ENCODE data around the gene ADARB2. TPM values are rescaled to one million over a fixed set of nuclear protein-coding genes. Genes with fewer than 3 reads are reported as not detected.

The ADARB2 gene
- total and polyA plus RNA-seq, 2 donors = 0.66 to 2.5 TPM

GRCh38 chr10:1646332-1646731, 91.0 kb downstream of the ADARB2 start:
- Histone ChIP-seq H3K27me3 (ENCODE audit: control insufficient read depth in 2 of 2, insufficient read depth in 1 of 2, low read length in 1 of 2) (no peaks in the 10 kb centered on the region), H3K4me1 (ENCODE audit: control insufficient read depth in 2 of 2, insufficient read depth in 2 of 2, low read length in 2 of 2) (no peaks in the 10 kb centered on the region), H3K27ac (ENCODE audit: low read depth in 1 of 2, low read length in 1 of 2) (no peak overlapping the region), H3K4me3 (ENCODE audit: low read length in 2 of 2) (no peak overlapping the region), H3K36me3 (ENCODE audit: control insufficient read depth in 2 of 2, insufficient read depth in 2 of 2, low read length in 1 of 2) (no peaks in the 10 kb centered on the region), H3K9me3 (ENCODE audit: control insufficient read depth in 2 of 2, insufficient read depth in 1 of 2, low read length in 1 of 2) (peaks cover 0 to 2% of the 10 kb centered on the region in 2 donors)
- no peak for DNase-seq (ENCODE audit: low read depth in 6 of 9, low spot score in 9 of 9)
- 84% methylated on average over 5 of the region's 5 CpGs for WGBS

DNA sequence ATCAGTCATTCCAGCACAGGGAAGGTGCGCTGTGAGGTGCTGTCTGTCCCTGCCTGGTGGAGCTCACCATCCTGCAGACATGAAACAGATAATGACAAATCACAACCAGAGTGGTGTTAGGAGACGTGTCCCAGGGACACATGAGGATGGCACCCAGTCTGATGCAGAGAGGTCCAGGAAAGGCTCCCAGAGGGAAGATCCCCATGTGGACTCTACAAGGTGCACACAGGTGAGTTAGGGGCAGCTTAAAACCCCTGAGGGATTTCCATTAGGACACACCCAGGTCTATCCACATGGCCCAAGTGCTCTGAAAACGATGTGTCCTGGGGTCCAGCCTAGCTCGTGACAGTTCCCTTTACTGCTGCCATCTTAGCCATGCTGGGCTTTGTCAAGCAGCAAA, 91.4 kb downstream of the ADARB2 start:
- H3K4me1 ChIP-seq (ENCODE audit: control insufficient read depth in 2 of 2, insufficient read depth in 2 of 2, low read length in 2 of 2) = no peaks in the 10 kb centered on the region
- DNase-seq (ENCODE audit: low read depth in 6 of 9, low spot score in 9 of 9) = no peak
- H3K27me3 ChIP-seq (ENCODE audit: control insufficient read depth in 2 of 2, insufficient read depth in 1 of 2, low read length in 1 of 2) = no peaks in the 10 kb centered on the region
- no peaks in the 10 kb centered on the region for H3K36me3 ChIP-seq (ENCODE audit: control insufficient read depth in 2 of 2, insufficient read depth in 2 of 2, low read length in 1 of 2)
- peaks cover 0 to 2% of the 10 kb centered on the region in 2 donors for H3K9me3 ChIP-seq (ENCODE audit: control insufficient read depth in 2 of 2, insufficient read depth in 1 of 2, low read length in 1 of 2)
- no peak overlapping the region for H3K4me3 ChIP-seq (ENCODE audit: low read length in 2 of 2)
- no peak overlapping the region for H3K27ac ChIP-seq (ENCODE audit: low read depth in 1 of 2, low read length in 1 of 2)
- 66% methylated on average over 4 of the region's 4 CpGs for WGBS

- Histone ChIP-seq H3K4me1 (ENCODE audit: control insufficient read depth in 2 of 2, insufficient read depth in 2 of 2, low read length in 2 of 2) (no peaks in the 10 kb centered on the region), H3K27ac (ENCODE audit: low read depth in 1 of 2, low read length in 1 of 2) (no peak overlapping the region), H3K36me3 (ENCODE audit: control insufficient read depth in 2 of 2, insufficient read depth in 2 of 2, low read length in 1 of 2) (no peaks in the 10 kb centered on the region), H3K4me3 (ENCODE audit: low read length in 2 of 2) (no peak overlapping the region), H3K27me3 (ENCODE audit: control insufficient read depth in 2 of 2, insufficient read depth in 1 of 2, low read length in 1 of 2) (no peaks in the 10 kb centered on the region), H3K9me3 (ENCODE audit: control insufficient read depth in 2 of 2, insufficient read depth in 1 of 2, low read length in 1 of 2) (peaks cover 0 to 2% of the 10 kb centered on the region in 2 donors)
- DNase-seq (ENCODE audit: low read depth in 6 of 9, low spot score in 9 of 9) = no peak
- 85% methylated on average over 15 of the region's 15 CpGs for WGBS
Measured at GRCh38 chr10:1644191-1644711, 93.1 kb downstream of the ADARB2 start.

DNA sequence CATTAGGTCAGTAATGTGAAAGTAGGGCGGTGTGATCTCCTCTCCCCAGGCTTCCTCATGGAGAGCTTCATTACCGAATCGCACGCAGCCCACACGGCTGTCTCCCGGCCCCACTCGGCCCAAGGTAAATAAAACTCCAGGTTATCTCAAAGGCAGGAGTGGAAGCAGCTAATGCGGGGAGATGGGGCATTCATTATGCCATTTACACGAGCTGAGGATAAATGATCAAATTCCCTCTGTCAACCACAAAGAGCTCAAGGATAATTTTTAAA, 93.5 kb downstream of the ADARB2 start:
- Histone ChIP-seq H3K36me3 (ENCODE audit: control insufficient read depth in 2 of 2, insufficient read depth in 2 of 2, low read length in 1 of 2) (no peaks in the 10 kb centered on the region), H3K27ac (ENCODE audit: low read depth in 1 of 2, low read length in 1 of 2) (no peak overlapping the region), H3K9me3 (ENCODE audit: control insufficient read depth in 2 of 2, insufficient read depth in 1 of 2, low read length in 1 of 2) (peaks cover 0 to 2% of the 10 kb centered on the region in 2 donors), H3K4me1 (ENCODE audit: control insufficient read depth in 2 of 2, insufficient read depth in 2 of 2, low read length in 2 of 2) (no peaks in the 10 kb centered on the region), H3K27me3 (ENCODE audit: control insufficient read depth in 2 of 2, insufficient read depth in 1 of 2, low read length in 1 of 2) (no peaks in the 10 kb centered on the region), H3K4me3 (ENCODE audit: low read length in 2 of 2) (no peak overlapping the region)
- WGBS = 88% methylated on average over 9 of the region's 9 CpGs
- DNase-seq (ENCODE audit: low read depth in 6 of 9, low spot score in 9 of 9) = no peak

GRCh38 chr10:1643161-1643907, 94.0 kb downstream of the ADARB2 start:
- no peaks in the 10 kb centered on the region for H3K27me3 ChIP-seq (ENCODE audit: control insufficient read depth in 2 of 2, insufficient read depth in 1 of 2, low read length in 1 of 2)

DNA sequence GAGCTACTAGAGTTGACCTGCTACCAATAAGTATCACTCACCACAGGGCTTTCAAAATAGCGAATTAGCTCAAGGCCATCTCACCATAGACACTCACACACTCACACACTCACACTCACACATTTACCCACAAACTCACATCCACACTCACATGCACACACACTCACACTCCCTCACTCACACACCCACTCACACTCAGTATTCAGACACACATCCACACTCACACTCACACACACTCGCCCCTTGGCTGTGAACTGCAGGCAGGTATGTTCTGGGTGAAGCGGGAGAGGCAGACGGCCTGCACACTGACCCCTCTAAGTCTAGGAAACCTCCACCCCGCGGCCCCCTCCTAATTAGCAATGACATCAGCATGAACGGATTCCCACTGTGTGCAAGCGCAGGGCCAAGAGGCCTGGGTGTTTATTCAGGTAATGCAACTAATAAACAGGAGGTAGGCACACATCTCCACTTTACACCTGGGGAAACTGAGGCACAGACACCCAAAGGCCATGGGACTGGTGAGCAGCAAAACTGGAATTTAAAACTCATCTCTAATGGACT, 94.6 kb downstream of the ADARB2 start:
- no peaks in the 10 kb centered on the region for H3K36me3 ChIP-seq (ENCODE audit: control insufficient read depth in 2 of 2, insufficient read depth in 2 of 2, low read length in 1 of 2)
- H3K4me1 ChIP-seq (ENCODE audit: control insufficient read depth in 2 of 2, insufficient read depth in 2 of 2, low read length in 2 of 2) = no peaks in the 10 kb centered on the region
- WGBS = 87% methylated on average over 8 of the region's 8 CpGs
- H3K27me3 ChIP-seq (ENCODE audit: control insufficient read depth in 2 of 2, insufficient read depth in 1 of 2, low read length in 1 of 2) = no peaks in the 10 kb centered on the region
- H3K4me3 ChIP-seq (ENCODE audit: low read length in 2 of 2) = no peak overlapping the region
- no peak for DNase-seq (ENCODE audit: low read depth in 6 of 9, low spot score in 9 of 9)
- no peak overlapping the region for H3K27ac ChIP-seq (ENCODE audit: low read depth in 1 of 2, low read length in 1 of 2)
- H3K9me3 ChIP-seq (ENCODE audit: control insufficient read depth in 2 of 2, insufficient read depth in 1 of 2, low read length in 1 of 2) = peaks cover 0 to 2% of the 10 kb centered on the region in 2 donors

More at GRCh38 chr10:1643161-1643907, 94.0 kb downstream of the ADARB2 start:
- Histone ChIP-seq H3K4me3 (ENCODE audit: low read length in 2 of 2) (no peak overlapping the region), H3K36me3 (ENCODE audit: control insufficient read depth in 2 of 2, insufficient read depth in 2 of 2, low read length in 1 of 2) (no peaks in the 10 kb centered on the region), H3K27ac (ENCODE audit: low read depth in 1 of 2, low read length in 1 of 2) (no peak overlapping the region), H3K9me3 (ENCODE audit: control insufficient read depth in 2 of 2, insufficient read depth in 1 of 2, low read length in 1 of 2) (peaks cover 0 to 2% of the 10 kb centered on the region in 2 donors), H3K4me1 (ENCODE audit: control insufficient read depth in 2 of 2, insufficient read depth in 2 of 2, low read length in 2 of 2) (no peaks in the 10 kb centered on the region)
- WGBS = 52% methylated on average over 11 of the region's 11 CpGs
- peak in 5 of 9 donors; percentile 3 to 35 (median 16) for DNase-seq (ENCODE audit: low read depth in 6 of 9, low spot score in 9 of 9)

DNA sequence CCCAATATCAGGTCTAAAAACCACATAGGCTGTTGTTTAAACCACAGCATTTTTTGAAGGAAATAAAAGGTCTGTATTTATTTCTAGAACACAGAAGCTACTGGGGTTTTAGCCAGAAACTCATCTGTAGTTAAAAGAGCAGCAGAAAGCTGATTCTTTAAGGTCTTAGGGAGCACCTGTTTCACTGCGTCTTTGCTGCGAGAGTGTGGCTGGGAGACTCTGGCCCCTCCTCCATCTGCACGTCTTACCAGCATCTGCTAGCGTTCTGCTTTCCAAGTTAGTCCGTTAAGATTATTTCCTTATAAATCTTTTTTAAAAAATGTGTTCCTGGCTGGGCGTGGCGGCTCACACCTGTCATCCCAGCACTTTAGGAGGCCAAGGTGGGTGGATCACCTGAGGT, 95.9 kb downstream of the ADARB2 start:
- Histone ChIP-seq H3K9me3 (ENCODE audit: control insufficient read depth in 2 of 2, insufficient read depth in 1 of 2, low read length in 1 of 2) (peaks cover 0 to 2% of the 10 kb centered on the region in 2 donors), H3K4me3 (ENCODE audit: low read length in 2 of 2) (no peak overlapping the region), H3K36me3 (ENCODE audit: control insufficient read depth in 2 of 2, insufficient read depth in 2 of 2, low read length in 1 of 2) (no peaks in the 10 kb centered on the region), H3K4me1 (ENCODE audit: control insufficient read depth in 2 of 2, insufficient read depth in 2 of 2, low read length in 2 of 2) (no peaks in the 10 kb centered on the region), H3K27me3 (ENCODE audit: control insufficient read depth in 2 of 2, insufficient read depth in 1 of 2, low read length in 1 of 2) (no peaks in the 10 kb centered on the region), H3K27ac (ENCODE audit: low read depth in 1 of 2, low read length in 1 of 2) (no peak overlapping the region)
- 72% methylated on average over 7 of the region's 7 CpGs for WGBS
- DNase-seq (ENCODE audit: low read depth in 6 of 9, low spot score in 9 of 9) = no peak

- DNase-seq (ENCODE audit: low read depth in 6 of 9, low spot score in 9 of 9) = no peak
- Histone ChIP-seq H3K27ac (ENCODE audit: low read depth in 1 of 2, low read length in 1 of 2) (no peak overlapping the region), H3K4me3 (ENCODE audit: low read length in 2 of 2) (no peak overlapping the region), H3K36me3 (ENCODE audit: control insufficient read depth in 2 of 2, insufficient read depth in 2 of 2, low read length in 1 of 2) (no peaks in the 10 kb centered on the region), H3K9me3 (ENCODE audit: control insufficient read depth in 2 of 2, insufficient read depth in 1 of 2, low read length in 1 of 2) (peaks cover 0 to 2% of the 10 kb centered on the region in 2 donors), H3K4me1 (ENCODE audit: control insufficient read depth in 2 of 2, insufficient read depth in 2 of 2, low read length in 2 of 2) (no peaks in the 10 kb centered on the region), H3K27me3 (ENCODE audit: control insufficient read depth in 2 of 2, insufficient read depth in 1 of 2, low read length in 1 of 2) (no peaks in the 10 kb centered on the region)
- 92% methylated on average over 7 of the region's 7 CpGs for WGBS
Measured at GRCh38 chr10:1638889-1639419, 98.4 kb downstream of the ADARB2 start.

- Histone ChIP-seq H3K27me3 (ENCODE audit: control insufficient read depth in 2 of 2, insufficient read depth in 1 of 2, low read length in 1 of 2) (no peaks in the 10 kb centered on the region), H3K4me3 (ENCODE audit: low read length in 2 of 2) (no peak overlapping the region), H3K9me3 (ENCODE audit: control insufficient read depth in 2 of 2, insufficient read depth in 1 of 2, low read length in 1 of 2) (peaks cover 0 to 2% of the 10 kb centered on the region in 2 donors), H3K36me3 (ENCODE audit: control insufficient read depth in 2 of 2, insufficient read depth in 2 of 2, low read length in 1 of 2) (no peaks in the 10 kb centered on the region), H3K4me1 (ENCODE audit: control insufficient read depth in 2 of 2, insufficient read depth in 2 of 2, low read length in 2 of 2) (peaks cover 0 to 5% of the 10 kb centered on the region in 2 donors), H3K27ac (ENCODE audit: low read depth in 1 of 2, low read length in 1 of 2) (no peak overlapping the region)
- DNase-seq (ENCODE audit: low read depth in 6 of 9, low spot score in 9 of 9) = no peak
- 76% methylated on average over 11 of the region's 11 CpGs for WGBS
Measured at GRCh38 chr10:1635340-1635739, 102.0 kb downstream of the ADARB2 start.

Measured in thymus (tissue), 11 donors.